HEK293 (cell line): ENCODE data around the gene ARHGAP8.

Source experiments
- CTCF ChIP-seq: fragments of 450-650 bp; formaldehyde crosslinking; IDR thresholded peaks from 2 replicates; pipeline ENCODE4 v1.5.1; 2016; ENCODE audit warnings: missing biosample characterization, missing genetic modification characterization
- HOXA7 ChIP-seq: sonication (generic); formaldehyde crosslinking; IDR thresholded peaks from 2 replicates; pipeline ENCODE4 v1.8.1; 2022; ENCODE audit warnings: missing genetic modification reagents, borderline replicate concordance
- RBAK ChIP-seq: fragments of 450-650 bp; formaldehyde crosslinking; IDR thresholded peaks from 2 replicates; pipeline ENCODE4 v1.5.1; 2016; ENCODE audit warnings: missing biosample characterization, missing genetic modification characterization
- REST ChIP-seq: fragments of 450-650 bp; formaldehyde crosslinking; IDR thresholded peaks from 2 replicates; pipeline ENCODE4 v1.5.1; 2016; ENCODE audit warnings: missing biosample characterization, missing genetic modification characterization
- SP7 ChIP-seq: fragments of 450-650 bp; formaldehyde crosslinking; IDR thresholded peaks from 2 replicates; pipeline ENCODE4 v1.5.1; 2016; ENCODE audit warnings: missing biosample characterization, missing genetic modification characterization
- WT1 ChIP-seq: fragments of 450-650 bp; formaldehyde crosslinking; IDR thresholded peaks from 2 replicates; pipeline ENCODE4 v1.5.1; 2016; ENCODE audit warnings: missing biosample characterization, missing genetic modification characterization
- ZNF138 ChIP-seq: fragments of 450-650 bp; formaldehyde crosslinking; IDR thresholded peaks from 2 replicates; pipeline ENCODE4 v1.5.1; 2016; ENCODE audit warnings: missing biosample characterization, missing genetic modification characterization, borderline replicate concordance
- ZNF266 ChIP-seq: fragments of 450-650 bp; formaldehyde crosslinking; IDR thresholded peaks from 2 replicates; pipeline ENCODE4 v1.5.1; 2016; ENCODE audit warnings: missing biosample characterization, missing genetic modification characterization, low read depth
- ZNF501 ChIP-seq: fragments of 450-650 bp; formaldehyde crosslinking; IDR thresholded peaks from 2 replicates; pipeline ENCODE4 v1.5.1; 2016; ENCODE audit warnings: missing biosample characterization, missing genetic modification characterization
- ZNF629 ChIP-seq: fragments of 450-650 bp; formaldehyde crosslinking; IDR thresholded peaks from 2 replicates; pipeline ENCODE4 v1.5.1; 2017; ENCODE audit warnings: missing biosample characterization, missing genetic modification characterization

- no peak for TF ChIP-seq ZNF266 (tag by site-specific recombination)
- TF ChIP-seq HOXA7 (CRISPR knock-in tag), result no peak
- no peak for TF ChIP-seq ZNF629 (tag by site-specific recombination)
- TF ChIP-seq CTCF (tag by site-specific recombination), result no peak
- TF ChIP-seq SP7 (tag by site-specific recombination), result no peak
- no peak for TF ChIP-seq WT1 (tag by site-specific recombination)
- no peak for TF ChIP-seq REST (tag by site-specific recombination)
- TF ChIP-seq RBAK (tag by site-specific recombination), result no peak
- TF ChIP-seq ZNF501 (tag by site-specific recombination), result no peak
- no peak for TF ChIP-seq ZNF138 (tag by site-specific recombination)
Measured at GRCh38 chr22:44879301-44879680, 126.9 kb downstream of the ARHGAP8 start.
